HepG2 (cell line): Measurements from ENCODE around the gene TSHZ2. TPM values are rescaled to one million over a fixed set of nuclear protein-coding genes. Genes with fewer than 3 reads are reported as not detected.

ENCODE experiments used
- CBFB ChIP-seq: sonication (generic); formaldehyde crosslinking; IDR thresholded peaks from 2 replicates; pipeline ENCODE4 v1.4.0; 2020; ENCODE audit warnings: missing genetic modification reagents
- CEBPB ChIP-seq: IDR thresholded peaks from 2 replicates; pipeline ENCODE4 v1.6.1; 2011; ENCODE audit warnings: low read depth, low read length, improper control_type of control experiment, borderline replicate concordance
- HOXA5 ChIP-seq: sonication (generic); formaldehyde crosslinking; IDR thresholded peaks from 2 replicates; pipeline ENCODE4 v1.4.0; 2020; ENCODE audit warnings: missing genetic modification reagents
- IRF9 ChIP-seq: sonication (generic); formaldehyde crosslinking; IDR thresholded peaks from 2 replicates; pipeline ENCODE4 v1.8.0; 2022; ENCODE audit warnings: missing genetic modification reagents, mild to moderate bottlenecking, borderline replicate concordance
- MLXIP ChIP-seq: sonication (generic); formaldehyde crosslinking; IDR thresholded peaks from 2 replicates; pipeline ENCODE4 v1.9.0; 2021; ENCODE audit warnings: missing genetic modification reagents, borderline replicate concordance
- PCBP1 ChIP-seq: fragments of 200-400 bp; formaldehyde crosslinking; IDR thresholded peaks from 2 replicates; pipeline ENCODE4 v1.6.1; 2017; ENCODE audit warnings: mild to moderate bottlenecking, low read depth, low read length, borderline replicate concordance
- TAF1 ChIP-seq: sonication (generic); formaldehyde crosslinking; IDR thresholded peaks from 2 replicates; pipeline ENCODE4 v1.4.0; 2020; ENCODE audit warnings: missing genetic modification reagents
- ZNF224 ChIP-seq: sonication (generic); formaldehyde crosslinking; IDR thresholded peaks from 2 replicates; pipeline ENCODE4 v1.5.0; 2020; ENCODE audit warnings: mild to moderate bottlenecking, missing genetic modification reagents
- ZNF256 ChIP-seq: sonication (generic); formaldehyde crosslinking; conservative IDR thresholded peaks from 2 replicates; pipeline ENCODE4 v1.4.0; 2020; ENCODE audit warnings: missing genetic modification reagents
- ZNF562 ChIP-seq: sonication (generic); formaldehyde crosslinking; IDR thresholded peaks from 2 replicates; pipeline ENCODE4 v1.8.0; 2022; ENCODE audit warnings: missing genetic modification reagents, borderline replicate concordance
- ZNF660 ChIP-seq: sonication (generic); formaldehyde crosslinking; IDR thresholded peaks from 2 replicates; pipeline ENCODE4 v1.5.1; 2020; ENCODE audit warnings: mild to moderate bottlenecking, low read depth, missing genetic modification reagents, borderline replicate concordance
- ZNF773 ChIP-seq: sonication (generic); formaldehyde crosslinking; IDR thresholded peaks from 2 replicates; pipeline ENCODE4 v1.4.0; 2020; ENCODE audit warnings: missing genetic modification reagents, borderline replicate concordance
- ZNF841 ChIP-seq: sonication (generic); formaldehyde crosslinking; IDR thresholded peaks from 2 replicates; pipeline ENCODE4 v1.8.1; 2023; ENCODE audit warnings: missing genetic modification reagents, borderline replicate concordance
- polyA plus RNA-seq, 8 experiments: library from polyadenylated mRNA; depleted of rRNA in 3 of 8; stranded (reverse) in 7 of 8; unstranded in 1 of 8; fragments of >200 nt; fragmentation: Illumina TruSeq in 4 of 8; extraction: Trizol in 4 of 8; gene quantifications; 2 replicates each; pipeline versions ENCODE4 v1.2.1 to v1.2.3, GENCODE V29; 2011 to 2016; ENCODE audit warnings: low read depth in 4 of 8, missing spikeins in 1 of 8, mixed read lengths in 1 of 8; ENCODE audit not compliant: insufficient read depth in 1 of 8
- total RNA-seq, 5 experiments: library from RNA; depleted of rRNA; stranded (reverse); fragments of >200 nt; fragmentation: Illumina TruSeq; extraction: Trizol; gene quantifications; 2 replicates each; pipeline ENCODE4 v1.2.3, GENCODE V29; 2016; ENCODE audit warnings: low read depth in 1 of 5

Gene TSHZ2
- total and polyA plus RNA-seq, 2 of the 13 experiments (the other 11 are each of a cell fraction or from before 2014, with no cell fraction given): 0.01 TPM; not detected in 1

- TF ChIP-seq CEBPB: peak; percentile 33; the same call in 1 of the 2 replicates
- TF ChIP-seq ZNF224: no peak
- TF ChIP-seq MLXIP (CRISPR knock-in tag): no peak
- no peak for TF ChIP-seq ZNF660
- no peak for TF ChIP-seq TAF1 (CRISPR knock-in tag)
- no peak for TF ChIP-seq ZNF256
- TF ChIP-seq ZNF841 (CRISPR knock-in tag): 0 out of 2 replicates have a peak, but pooled peaks have one; percentile 36
- no peak for TF ChIP-seq CBFB (CRISPR knock-in tag)
- TF ChIP-seq ZNF773 (CRISPR knock-in tag): no peak
- no peak for TF ChIP-seq PCBP1
- TF ChIP-seq IRF9 (CRISPR knock-in tag): no peak
- TF ChIP-seq HOXA5 (CRISPR knock-in tag): no peak
- TF ChIP-seq ZNF562 (CRISPR knock-in tag): no peak
Observed at GRCh38 chr20:52923123-52923937, 48.8 kb upstream of the TSHZ2 start (continued).
